Astrocyte (in vitro differentiated cells and primary cell): Measurements from ENCODE around the gene AATF. TPM values are rescaled to one million over a fixed set of nuclear protein-coding genes. Genes with fewer than 3 reads are reported as not detected.
A peak's percentile ranks its signal among the peaks of the same experiment; 100 is the strongest.

Source experiments
- DNase-seq: peaks from one replicate; pipeline ENCODE4 v3.0.0-alpha.2; 2010; ENCODE audit warnings: low read depth
- FAIRE-seq: peaks from 2 replicates; lab custom pipeline; 2011; peaks lifted over from hg19 to GRCh38; lab: Jason Lieb, UNC
- H2AFZ ChIP-seq: 2 replicates; pipeline ENCODE4 v1.6.0; 2012; ENCODE audit warnings: low read depth, low read length, inconsistent platforms
- H3K27ac ChIP-seq: 2 replicates; pipeline ENCODE4 v1.5.1; 2011; ENCODE audit warnings: low read depth, low read length, inconsistent platforms
- H3K27me3 ChIP-seq: 2 replicates; pipeline ENCODE4 v1.6.0; 2011; ENCODE audit warnings: low read length, inconsistent platforms; ENCODE audit not compliant: insufficient read depth
- H3K36me3 ChIP-seq: 2 replicates; pipeline ENCODE4 v1.5.1; 2011; ENCODE audit warnings: low read length, inconsistent platforms; ENCODE audit not compliant: insufficient read depth
- H3K4me1 ChIP-seq: 2 replicates; pipeline ENCODE4 v1.5.1; 2011; ENCODE audit warnings: low read length, inconsistent platforms; ENCODE audit not compliant: insufficient read depth
- H3K4me2 ChIP-seq: 2 replicates; pipeline ENCODE4 v1.6.0; 2012; ENCODE audit warnings: low read length, inconsistent platforms
- H3K4me3 ChIP-seq: 2 replicates; pipeline ENCODE4 v1.5.1; 2011; ENCODE audit warnings: low read depth, mild to moderate bottlenecking, low read length, inconsistent platforms; ENCODE audit not compliant: insufficient read depth
- H3K79me2 ChIP-seq: 2 replicates; pipeline ENCODE4 v1.6.0; 2012; ENCODE audit warnings: mild to moderate bottlenecking, low read length, inconsistent platforms; ENCODE audit not compliant: insufficient read depth
- H3K9ac ChIP-seq: 2 replicates; pipeline ENCODE4 v1.6.0; 2012; ENCODE audit warnings: mild to moderate bottlenecking, low read length, inconsistent platforms
- H3K9me3 ChIP-seq: 2 replicates; pipeline ENCODE4 v1.5.1; 2012; ENCODE audit warnings: low read depth, mild to moderate bottlenecking, low read length, inconsistent platforms; ENCODE audit not compliant: insufficient read depth
- H4K20me1 ChIP-seq: 2 replicates; pipeline ENCODE4 v1.6.0; 2012; ENCODE audit warnings: low read length, inconsistent platforms; ENCODE audit not compliant: insufficient read depth
- H3K27ac Mint-ChIP-seq: one replicate; pipeline ENCODE4 v1.8.0; 2021; ENCODE audit warnings: mild to moderate bottlenecking, mixed read lengths; ENCODE audit not compliant: unreplicated experiment
- H3K27me3 Mint-ChIP-seq: one replicate; pipeline ENCODE4 v1.8.0; 2021; ENCODE audit warnings: low read depth, mixed read lengths; ENCODE audit not compliant: unreplicated experiment
- H3K36me3 Mint-ChIP-seq: one replicate; pipeline ENCODE4 v1.8.0; 2021; ENCODE audit warnings: low read depth, mixed read lengths; ENCODE audit not compliant: unreplicated experiment
- H3K4me1 Mint-ChIP-seq: one replicate; pipeline ENCODE4 v1.8.0; 2021; ENCODE audit warnings: low read depth, mixed read lengths; ENCODE audit not compliant: unreplicated experiment
- H3K4me3 Mint-ChIP-seq: one replicate; pipeline ENCODE4 v1.8.0; 2021; ENCODE audit warnings: mild to moderate bottlenecking, moderate library complexity, mixed read lengths; ENCODE audit not compliant: unreplicated experiment
- H3K9me3 Mint-ChIP-seq: one replicate; pipeline ENCODE4 v1.8.0; 2021; ENCODE audit warnings: mild to moderate bottlenecking, mixed read lengths; ENCODE audit not compliant: unreplicated experiment
- EZH2 ChIP-seq: IDR thresholded peaks from 2 replicates; pipeline ENCODE4 v1.6.1; 2012; ENCODE audit warnings: mild to moderate bottlenecking, low read length, inconsistent platforms; ENCODE audit not compliant: insufficient read depth
- total RNA-seq: library from RNA; stranded (reverse); gene quantifications from 2 replicates; pipeline ENCODE4 v1.2.1, GENCODE V29; 2021
- TF ChIP-seq, protein P1 (sequence below): IDR thresholded peaks from 2 replicates; pipeline ENCODE4 v1.5.1; 2011; ENCODE audit warnings: low read depth, mild to moderate bottlenecking, inconsistent platforms, low read length, moderate library complexity; ENCODE audit not compliant: insufficient read depth

AATF gene
- total RNA-seq, 1 donor from 2014 or later: 47.1 TPM

DNA sequence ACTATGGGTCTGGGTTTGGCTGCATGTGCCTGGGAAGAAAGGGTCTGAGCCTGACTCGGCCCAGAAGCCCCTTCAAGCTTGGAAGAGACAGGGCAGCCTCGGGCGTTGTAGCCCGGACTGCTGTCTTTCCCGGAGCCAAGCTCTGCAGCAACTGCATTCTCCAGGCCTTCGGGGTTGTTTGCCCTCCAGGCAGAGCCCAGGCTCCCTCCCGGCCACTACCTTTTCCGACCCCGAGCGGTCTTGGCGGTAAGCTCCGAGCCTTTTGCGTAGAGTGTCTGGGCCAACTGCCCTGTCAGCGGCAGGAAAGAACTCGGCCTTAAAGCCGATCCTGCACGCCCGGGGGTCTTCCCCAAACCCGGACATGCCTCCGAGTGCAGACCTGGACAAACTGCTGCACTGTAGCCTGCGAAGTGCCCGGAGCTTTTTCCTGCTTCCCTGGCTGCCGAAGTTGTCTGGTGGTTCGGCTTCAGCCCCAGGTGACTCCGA, 10.1 kb upstream of the AATF start:
- H3K36me3 Mint-ChIP-seq: peaks cover 20% of the 10 kb centered on the region
- TF ChIP-seq EZH2: no peak
- TF ChIP-seq, protein P1, sequence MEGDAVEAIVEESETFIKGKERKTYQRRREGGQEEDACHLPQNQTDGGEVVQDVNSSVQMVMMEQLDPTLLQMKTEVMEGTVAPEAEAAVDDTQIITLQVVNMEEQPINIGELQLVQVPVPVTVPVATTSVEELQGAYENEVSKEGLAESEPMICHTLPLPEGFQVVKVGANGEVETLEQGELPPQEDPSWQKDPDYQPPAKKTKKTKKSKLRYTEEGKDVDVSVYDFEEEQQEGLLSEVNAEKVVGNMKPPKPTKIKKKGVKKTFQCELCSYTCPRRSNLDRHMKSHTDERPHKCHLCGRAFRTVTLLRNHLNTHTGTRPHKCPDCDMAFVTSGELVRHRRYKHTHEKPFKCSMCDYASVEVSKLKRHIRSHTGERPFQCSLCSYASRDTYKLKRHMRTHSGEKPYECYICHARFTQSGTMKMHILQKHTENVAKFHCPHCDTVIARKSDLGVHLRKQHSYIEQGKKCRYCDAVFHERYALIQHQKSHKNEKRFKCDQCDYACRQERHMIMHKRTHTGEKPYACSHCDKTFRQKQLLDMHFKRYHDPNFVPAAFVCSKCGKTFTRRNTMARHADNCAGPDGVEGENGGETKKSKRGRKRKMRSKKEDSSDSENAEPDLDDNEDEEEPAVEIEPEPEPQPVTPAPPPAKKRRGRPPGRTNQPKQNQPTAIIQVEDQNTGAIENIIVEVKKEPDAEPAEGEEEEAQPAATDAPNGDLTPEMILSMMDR: no peak
- FAIRE-seq: no peak

DNA sequence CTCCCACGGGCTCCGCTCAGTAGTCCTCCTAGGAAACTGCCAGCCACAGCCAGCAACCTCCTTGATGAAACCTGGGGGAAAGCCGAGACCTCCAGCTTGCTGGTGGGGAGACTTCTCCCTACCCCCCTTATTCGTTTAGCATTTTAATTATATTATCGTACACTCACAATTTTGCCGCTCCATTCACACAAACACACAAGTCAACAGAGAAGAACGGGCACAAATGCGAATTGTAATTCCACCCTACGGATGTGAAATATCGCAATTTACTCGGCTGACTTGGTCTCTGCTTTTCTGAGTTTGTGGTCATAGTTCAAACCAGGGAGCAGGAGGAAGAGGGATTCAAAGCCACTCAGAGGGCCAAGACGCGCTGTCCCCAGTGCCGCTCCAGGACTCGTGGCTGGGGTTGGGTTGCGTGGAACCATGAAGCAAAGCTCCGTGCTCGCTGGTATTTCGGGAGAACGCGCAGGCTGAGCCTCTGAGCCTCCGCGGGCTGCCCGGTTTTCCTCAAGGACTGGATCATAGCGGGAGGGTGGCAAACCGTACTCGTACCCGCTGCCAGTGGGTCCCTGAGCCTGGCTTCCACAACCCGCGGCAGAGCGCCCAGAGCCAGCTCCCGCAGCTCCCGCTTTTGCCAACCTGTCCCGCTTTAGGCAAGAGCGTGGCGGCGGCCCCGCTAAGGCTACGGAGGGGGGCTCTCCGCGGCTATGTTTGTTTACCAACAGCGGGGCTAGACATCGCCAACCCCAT, 9.5 kb upstream of the AATF start:
- Histone ChIP-seq H3K9me3 (peaks cover 7% of the 10 kb centered on the region), H3K36me3 (no peaks in the 10 kb centered on the region), H3K27me3 (peaks cover 97% of the 10 kb centered on the region), H4K20me1 (peaks cover 27% of the 10 kb centered on the region), H2AFZ (no peak overlapping the region), H3K4me1 (peaks cover 21% of the 10 kb centered on the region), H3K79me2 (no peaks in the 10 kb centered on the region), H3K4me3 (no peak overlapping the region), H3K4me2 (no peak overlapping the region), H3K9ac (no peak overlapping the region), H3K27ac (no peak overlapping the region)
- Mint-ChIP-seq H3K36me3 (peaks cover 16% of the 10 kb centered on the region), H3K4me3 (peak overlapping the region; percentile 85), H3K4me1 (peaks cover 5% of the 10 kb centered on the region), H3K9me3 (peaks cover 22% of the 10 kb centered on the region), H3K27ac (peak overlapping the region; percentile 38), H3K27me3 (peaks cover 50% of the 10 kb centered on the region)
- no peak for DNase-seq
- no peak for FAIRE-seq
- peak; percentile 99 for TF ChIP-seq EZH2
- TF ChIP-seq, protein P1: no peak

More for the DNA sequence above, 10.1 kb upstream of the AATF start:
- H2AFZ ChIP-seq: no peak overlapping the region
- H3K36me3 ChIP-seq: no peaks in the 10 kb centered on the region
- peak overlapping the region; percentile 70 for H3K4me2 ChIP-seq
- peaks cover 97% of the 10 kb centered on the region for H3K27me3 ChIP-seq
- H4K20me1 ChIP-seq: peaks cover 32% of the 10 kb centered on the region
- H3K9me3 ChIP-seq: peaks cover 9% of the 10 kb centered on the region
- Mint-ChIP-seq H3K4me1 (peaks cover 9% of the 10 kb centered on the region), H3K4me3 (peak overlapping the region; percentile 85), H3K27ac (peak overlapping the region; percentile 38), H3K27me3 (peaks cover 50% of the 10 kb centered on the region), H3K9me3 (peaks cover 26% of the 10 kb centered on the region)
- no peak overlapping the region for H3K27ac ChIP-seq
- DNase-seq: no peak
- H3K79me2 ChIP-seq: no peaks in the 10 kb centered on the region
- H3K4me3 ChIP-seq: no peak overlapping the region
- H3K9ac ChIP-seq: no peak overlapping the region
- H3K4me1 ChIP-seq: peaks cover 26% of the 10 kb centered on the region
